K562 (cell line): Measurements from ENCODE around the gene KRTAP16-1.

Experiments
- CTCF ChIP-seq, 3 experiments: IDR thresholded peaks in 2 of 3; conservative IDR thresholded peaks in 1 of 3; 2 replicates each; pipeline ENCODE4 v1.5.1; 2011 to 2012; ENCODE audit warnings: low read length in 3 of 3, mild to moderate bottlenecking in 3 of 3, control low read depth in 2 of 3, improper control_type of control experiment in 1 of 3, inconsistent platforms in 1 of 3, low read depth in 1 of 3, mixed read lengths in 1 of 3, moderate library complexity in 1 of 3; ENCODE audit not compliant: insufficient read depth in 2 of 3
- ETV6 ChIP-seq, 3 experiments: fragments of 150-350 bp in 1 of 3; sonication (generic) in 1 of 3; formaldehyde crosslinking in 1 of 3; IDR thresholded peaks; 2 replicates each; pipeline versions ENCODE4 v1.6.1 to v1.8.0; 2014 to 2022; ENCODE audit warnings: borderline replicate concordance in 2 of 3, low read depth in 2 of 3, antibody characterized with exemption in 1 of 3, low read length in 1 of 3, mild to moderate bottlenecking in 1 of 3, missing genetic modification reagents in 1 of 3
- EZH2 ChIP-seq: IDR thresholded peaks from 2 replicates; pipeline ENCODE4 v1.6.1; 2012; ENCODE audit warnings: low read depth, mild to moderate bottlenecking, inconsistent platforms, low read length, borderline replicate concordance
- FOXA1 ChIP-seq: fragments of 450-650 bp; IDR thresholded peaks from 2 replicates; pipeline ENCODE4 v1.6.1; 2016; ENCODE audit warnings: mild to moderate bottlenecking, borderline replicate concordance
- FOXJ3 ChIP-seq: sonication (generic); formaldehyde crosslinking; IDR thresholded peaks from 2 replicates; pipeline ENCODE4 v1.4.0; 2020; ENCODE audit warnings: mild to moderate bottlenecking, missing genetic modification reagents
- NCOA4 ChIP-seq: fragments of 450-650 bp; IDR thresholded peaks from 2 replicates; pipeline ENCODE4 v1.6.1; 2018; ENCODE audit warnings: mild to moderate bottlenecking; ENCODE audit not compliant: partially characterized antibody
- REST ChIP-seq, 2 experiments: fragments of 450-650 bp; formaldehyde crosslinking in 1 of 2; IDR thresholded peaks; 2 replicates each; pipeline versions ENCODE4 v1.4.0 to v1.6.1; 2014 to 2020; ENCODE audit warnings: mild to moderate bottlenecking in 2 of 2, borderline replicate concordance in 1 of 2, low read depth in 1 of 2
- USF2 ChIP-seq: sonication (generic); formaldehyde crosslinking; IDR thresholded peaks from 2 replicates; pipeline ENCODE4 v1.5.0; 2020; ENCODE audit warnings: missing genetic modification reagents
- TF ChIP-seq, protein P1 (sequence below): sonication (generic); formaldehyde crosslinking; IDR thresholded peaks from 2 replicates; pipeline ENCODE4 v1.9.0; 2022; ENCODE audit warnings: mild to moderate bottlenecking, missing genetic modification reagents

GRCh38 chr17:41322903-41323895 lies 14.1 kb upstream of the KRTAP16-1 start:
- TF ChIP-seq FOXA1 (no peak), EZH2 (no peak), CTCF (IDR thresholded peaks at IDR 0.05 in 2 of 3, conservative IDR thresholded peaks at IDR 0.05 in 1 of 3; ENCODE audit: insufficient read depth in 2 of 3, low read depth in 1 of 3, low read length in 3 of 3) (no peak), ETV6 (IDR thresholded peaks at IDR 0.05; ENCODE audit: borderline replicate concordance in 1 of 2, low read depth in 2 of 2, low read length in 1 of 2) (no peak), ETV6 (CRISPR knock-in tag; IDR thresholded peaks at IDR 0.05; ENCODE audit: borderline replicate concordance) (no peak), FOXJ3 (CRISPR knock-in tag) (no peak), REST (IDR thresholded peaks at IDR 0.05; ENCODE audit: borderline replicate concordance) (no peak), REST (CRISPR knock-in tag; IDR thresholded peaks at IDR 0.05; ENCODE audit: low read depth) (no peak), NCOA4 (no peak), USF2 (no peak)
- TF ChIP-seq, protein P1, sequence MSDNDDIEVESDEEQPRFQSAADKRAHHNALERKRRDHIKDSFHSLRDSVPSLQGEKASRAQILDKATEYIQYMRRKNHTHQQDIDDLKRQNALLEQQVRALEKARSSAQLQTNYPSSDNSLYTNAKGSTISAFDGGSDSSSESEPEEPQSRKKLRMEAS = no peak
